HepG2 (cell line): ENCODE results near the gene LCN1. TPM values are rescaled to one million over a fixed set of nuclear protein-coding genes. Genes with fewer than 3 reads are reported as not detected.

ENCODE experiments used
- ATAC-seq: fragments of 200-7000 bp; cut with Tn5 transposase; 3 replicates; pipeline ENCODE4 v1.9.1; 2020; ENCODE audit warnings: mild to moderate bottlenecking, moderate library complexity
- BruUV-seq: library from RNA; stranded (reverse); fragments of 400-500 nt; replicated peaks from 2 replicates; lab custom pipeline; 2021; lab: Mats Ljungman, UMichigan
- CTCF ChIA-PET: fragments of 300-600 bp; formaldehyde crosslinking; extraction: SDS; loops from one replicate; lab custom pipeline; 2021; ENCODE audit warnings: low total read pairs, inconsistent platforms, low intra/inter-chr PET ratio; lab: Yijun Ruan, JAX
- POLR2A ChIA-PET: fragments of 350-600 bp; sonication (Branson Sonifier 250); formaldehyde crosslinking; loops from one replicate; lab custom pipeline; 2020; ENCODE audit warnings: antibody characterized with exemption, inconsistent platforms; lab: Yijun Ruan, JAX
- DNase-seq: peaks from one replicate; pipeline ENCODE4 v3.0.0-alpha.2; 2015; ENCODE audit warnings: low spot score
- FAIRE-seq: peaks from 3 replicates; lab custom pipeline; 2011; peaks lifted over from hg19 to GRCh38; lab: Jason Lieb, UNC
- H2AFZ ChIP-seq: one replicate; pipeline ENCODE4 v1.6.1; 2011; ENCODE audit warnings: low read length, inconsistent platforms
- H3K27ac ChIP-seq: fragments of 300-600 bp; 3 replicates; pipeline ENCODE4 v1.8.0; 2011; ENCODE audit warnings: mixed run types, mild to moderate bottlenecking, mixed read lengths, low read length, inconsistent platforms; ENCODE audit not compliant: insufficient read depth; ENCODE audit errors: extremely low read length
- H3K27me3 ChIP-seq, 2 experiments: fragments of 200-600 bp in 1 of 2; 2 replicates in 1 of 2; 3 replicates in 1 of 2; pipeline versions ENCODE4 v1.6.0 to v1.8.0; 2011; ENCODE audit warnings: low read length in 2 of 2, mild to moderate bottlenecking in 2 of 2, moderate library complexity in 2 of 2, inconsistent platforms in 1 of 2; ENCODE audit not compliant: insufficient read depth in 2 of 2, control insufficient read depth in 1 of 2
- H3K36me3 ChIP-seq, 2 experiments: fragments of 200-600 bp in 1 of 2; replicated peaks in 1 of 2; 2 replicates in 1 of 2; 3 replicates in 1 of 2; pipeline versions ENCODE4 v1.5.1 to v1.8.0; 2011; ENCODE audit warnings: low read length in 2 of 2, inconsistent platforms in 1 of 2; ENCODE audit not compliant: insufficient read depth in 2 of 2, control insufficient read depth in 1 of 2
- H3K4me1 ChIP-seq: 2 replicates; pipeline ENCODE4 v1.5.1; 2012; ENCODE audit warnings: low read length, inconsistent platforms; ENCODE audit not compliant: insufficient read depth
- H3K4me2 ChIP-seq: 2 replicates; pipeline ENCODE4 v1.6.0; 2011; ENCODE audit warnings: low read depth, low read length, inconsistent platforms
- H3K4me3 ChIP-seq, 3 experiments: fragments of 200-600 bp in 1 of 3; sonication (generic), shearing (Covaris generic) in 1 of 3; replicated peaks in 1 of 3; 2 replicates each; pipeline ENCODE4 v1.5.1; 2011 to 2016; ENCODE audit warnings: low read length in 3 of 3, inconsistent platforms in 2 of 3, low read depth in 2 of 3, mild to moderate bottlenecking in 2 of 3, control low read depth in 1 of 3, mixed read lengths in 1 of 3; ENCODE audit not compliant: insufficient read depth in 1 of 3
- H3K79me2 ChIP-seq: one replicate; pipeline ENCODE4 v1.6.1; 2011; ENCODE audit warnings: low read length, inconsistent platforms; ENCODE audit not compliant: insufficient read depth
- H3K9ac ChIP-seq: 2 replicates; pipeline ENCODE4 v1.6.0; 2011; ENCODE audit warnings: mild to moderate bottlenecking, low read depth, low read length, inconsistent platforms; ENCODE audit not compliant: insufficient read depth
- H3K9me3 ChIP-seq: 2 replicates; pipeline ENCODE4 v1.5.1; 2012; ENCODE audit warnings: mild to moderate bottlenecking, low read length
- H4K20me1 ChIP-seq: 2 replicates; pipeline ENCODE4 v1.6.0; 2011; ENCODE audit warnings: inconsistent platforms, mild to moderate bottlenecking, low read length, moderate library complexity; ENCODE audit not compliant: insufficient read depth
- JUNB ChIP-seq: sonication (generic); formaldehyde crosslinking; IDR thresholded peaks from 2 replicates; pipeline ENCODE4 v1.8.0; 2022; ENCODE audit warnings: missing genetic modification reagents, mild to moderate bottlenecking, borderline replicate concordance
- REXO4 ChIP-seq: sonication (generic); formaldehyde crosslinking; IDR thresholded peaks from 2 replicates; pipeline ENCODE4 v1.8.0; 2022; ENCODE audit warnings: missing genetic modification reagents, mild to moderate bottlenecking, borderline replicate concordance
- ZNF276 ChIP-seq: sonication (generic); formaldehyde crosslinking; IDR thresholded peaks from 2 replicates; pipeline ENCODE4 v1.4.0; 2020; ENCODE audit warnings: mild to moderate bottlenecking, low read depth, missing genetic modification reagents
- WGBS: methylation state at CpG from one replicate; pipeline ENCODE4 v1.1.6; 2017; ENCODE audit warnings: low lambda C conversion rate; 5-methylcytosine and 5-hydroxymethylcytosine counted together
- in situ Hi-C: cut with HindIII; loops from 2 replicates; pipeline ENCODE4 v1.10.0; 2017; ENCODE audit warnings: low pct_unique_long_range_greater_than_20kb; ENCODE audit not compliant: extremely low pct_ligation_motif_present
- intact Hi-C: fragments of 100-400 bp; cut with micrococcal nuclease; formaldehyde crosslinking; loops from one replicate; pipeline ENCODE4 v1.10.0; 2022; ENCODE audit not compliant: unreplicated experiment
- polyA plus RNA-seq, 8 experiments: library from polyadenylated mRNA; depleted of rRNA in 3 of 8; stranded (reverse) in 7 of 8; unstranded in 1 of 8; fragments of >200 nt; fragmentation: Illumina TruSeq in 4 of 8; extraction: Trizol in 4 of 8; gene quantifications; 2 replicates each; pipeline versions ENCODE4 v1.2.1 to v1.2.3, GENCODE V29; 2011 to 2016; ENCODE audit warnings: low read depth in 4 of 8, missing spikeins in 1 of 8, mixed read lengths in 1 of 8; ENCODE audit not compliant: insufficient read depth in 1 of 8
- total RNA-seq, 5 experiments: library from RNA; depleted of rRNA; stranded (reverse); fragments of >200 nt; fragmentation: Illumina TruSeq; extraction: Trizol; gene quantifications; 2 replicates each; pipeline ENCODE4 v1.2.3, GENCODE V29; 2016; ENCODE audit warnings: low read depth in 1 of 5

Gene LCN1
- total and polyA plus RNA-seq, 2 of the 13 experiments (the other 11 are each of a cell fraction or from before 2014, with no cell fraction given), result not detected

DNA sequence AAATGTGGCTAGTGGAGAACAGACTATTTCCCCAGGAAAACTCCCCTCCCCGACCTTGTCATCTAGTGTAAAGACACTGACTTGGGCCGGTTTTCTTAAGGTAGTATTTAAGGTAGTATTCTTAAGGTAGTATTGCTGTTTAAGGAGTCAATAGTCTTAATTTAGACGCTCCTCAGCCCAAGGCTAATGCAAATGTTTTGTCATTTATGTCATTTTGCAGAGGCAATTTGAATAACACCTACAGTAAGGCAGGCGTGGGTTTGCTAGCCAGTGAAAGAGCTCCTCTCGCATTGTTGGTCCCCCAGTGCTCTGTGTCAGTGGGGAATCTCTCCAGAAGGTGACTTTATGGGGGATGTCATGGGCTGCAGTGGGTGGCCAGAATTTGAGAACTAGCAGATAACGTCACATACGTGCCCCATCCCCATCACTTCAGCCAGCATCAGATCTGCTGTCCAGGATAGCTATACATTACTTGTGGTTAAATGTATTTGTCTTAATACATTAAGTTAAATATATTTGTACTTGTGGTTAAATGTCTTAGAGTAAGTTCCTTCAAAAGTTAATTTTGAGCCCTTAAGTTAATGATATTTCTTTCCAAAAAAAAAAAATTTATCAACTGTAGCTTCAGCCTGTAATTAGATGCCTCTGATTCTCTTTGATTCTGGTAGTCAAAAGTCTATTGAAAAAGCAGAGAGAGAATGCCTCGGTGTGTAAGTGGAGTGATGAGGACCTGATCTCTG is 39.1 kb upstream of the LCN1 start:
- no peak overlapping the region for H3K9ac ChIP-seq
- CTCF ChIA-PET, result no interaction called here
- intact Hi-C loops, result no loop called here
- BruUV-seq, result TSS peak; percentile 21
- DNase-seq, result no peak
- no peak for ATAC-seq
- no peaks in the 10 kb centered on the region for H3K9me3 ChIP-seq
- TF ChIP-seq REXO4 (no peak), ZNF276 (CRISPR knock-in tag) (peak; percentile 98), JUNB (CRISPR knock-in tag) (no peak)
- H3K27me3 ChIP-seq, result no peaks in the 10 kb centered on the region; a peak in 1 of 5 replicates
- no peak for FAIRE-seq
- no peak overlapping the region for H3K27ac ChIP-seq
- in situ Hi-C loops, result no loop called here
- H3K36me3 ChIP-seq, result peaks cover 13 to 29% of the 10 kb centered on the region in 2 experiments; a peak in 4 of 5 replicates
- 84% methylated on average over 8 of the region's 8 CpGs for WGBS
- H3K4me3 ChIP-seq, result no peak overlapping the region
- peaks cover 16% of the 10 kb centered on the region for H3K79me2 ChIP-seq
- H4K20me1 ChIP-seq, result no peaks in the 10 kb centered on the region; the same call in 1 of the 2 replicates
- POLR2A ChIA-PET, result no interaction called here
- no peak overlapping the region for H3K4me2 ChIP-seq
- H2AFZ ChIP-seq, result no peak overlapping the region
- peaks cover 32% of the 10 kb centered on the region for H3K4me1 ChIP-seq
